Measurements from ENCODE around the gene CA10.

DNA sequence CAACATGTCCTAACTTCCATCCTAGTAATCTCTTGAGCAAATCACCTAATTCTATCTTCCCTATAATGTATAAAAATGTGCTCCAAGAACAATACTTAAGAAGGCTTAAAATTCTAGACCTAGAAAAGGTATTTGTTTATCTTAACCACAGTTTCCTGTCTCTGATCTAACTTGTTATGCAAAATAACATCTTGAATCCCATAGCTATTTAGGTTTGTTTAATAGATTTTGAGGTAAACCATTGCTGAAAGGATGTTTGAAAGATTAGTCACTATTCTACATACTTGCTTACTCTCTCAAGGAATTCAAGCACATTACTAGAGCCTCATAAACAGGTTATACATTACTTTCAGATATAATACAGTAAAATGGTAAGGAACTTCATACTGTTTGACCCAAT is 13.0 kb downstream of the CA10 start:
- TF ChIP-seq, protein P1, sequence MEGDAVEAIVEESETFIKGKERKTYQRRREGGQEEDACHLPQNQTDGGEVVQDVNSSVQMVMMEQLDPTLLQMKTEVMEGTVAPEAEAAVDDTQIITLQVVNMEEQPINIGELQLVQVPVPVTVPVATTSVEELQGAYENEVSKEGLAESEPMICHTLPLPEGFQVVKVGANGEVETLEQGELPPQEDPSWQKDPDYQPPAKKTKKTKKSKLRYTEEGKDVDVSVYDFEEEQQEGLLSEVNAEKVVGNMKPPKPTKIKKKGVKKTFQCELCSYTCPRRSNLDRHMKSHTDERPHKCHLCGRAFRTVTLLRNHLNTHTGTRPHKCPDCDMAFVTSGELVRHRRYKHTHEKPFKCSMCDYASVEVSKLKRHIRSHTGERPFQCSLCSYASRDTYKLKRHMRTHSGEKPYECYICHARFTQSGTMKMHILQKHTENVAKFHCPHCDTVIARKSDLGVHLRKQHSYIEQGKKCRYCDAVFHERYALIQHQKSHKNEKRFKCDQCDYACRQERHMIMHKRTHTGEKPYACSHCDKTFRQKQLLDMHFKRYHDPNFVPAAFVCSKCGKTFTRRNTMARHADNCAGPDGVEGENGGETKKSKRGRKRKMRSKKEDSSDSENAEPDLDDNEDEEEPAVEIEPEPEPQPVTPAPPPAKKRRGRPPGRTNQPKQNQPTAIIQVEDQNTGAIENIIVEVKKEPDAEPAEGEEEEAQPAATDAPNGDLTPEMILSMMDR (conservative IDR thresholded peaks at IDR 0.05): no peak
- no peak for TF ChIP-seq EZH2 (IDR thresholded peaks at IDR 0.05; ENCODE audit: low read depth)

Data from PC-9 (cell line).